ENCODE data around the gene CCNF.

CCNF gene

DNA sequence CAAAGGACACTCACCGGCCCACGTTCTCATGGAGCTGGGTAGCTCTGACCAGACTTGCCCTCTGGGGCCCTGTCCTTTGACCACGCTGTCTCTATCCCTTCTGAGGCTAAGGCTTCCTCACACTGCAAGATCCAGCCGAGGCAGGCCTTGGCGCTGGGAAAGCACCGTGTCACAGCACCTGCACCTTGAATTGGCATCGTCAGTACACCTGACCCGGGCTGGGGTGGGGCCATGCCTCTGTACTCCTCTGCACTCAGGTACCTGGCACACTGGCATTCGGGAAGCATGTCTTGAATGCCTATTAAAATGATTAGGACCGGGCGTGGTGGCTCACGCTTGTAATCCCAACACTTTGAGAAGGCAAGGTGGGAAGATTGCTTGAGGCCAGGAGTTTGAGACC, 51.7 kb downstream of the CCNF start:
- TF ChIP-seq, protein P1, sequence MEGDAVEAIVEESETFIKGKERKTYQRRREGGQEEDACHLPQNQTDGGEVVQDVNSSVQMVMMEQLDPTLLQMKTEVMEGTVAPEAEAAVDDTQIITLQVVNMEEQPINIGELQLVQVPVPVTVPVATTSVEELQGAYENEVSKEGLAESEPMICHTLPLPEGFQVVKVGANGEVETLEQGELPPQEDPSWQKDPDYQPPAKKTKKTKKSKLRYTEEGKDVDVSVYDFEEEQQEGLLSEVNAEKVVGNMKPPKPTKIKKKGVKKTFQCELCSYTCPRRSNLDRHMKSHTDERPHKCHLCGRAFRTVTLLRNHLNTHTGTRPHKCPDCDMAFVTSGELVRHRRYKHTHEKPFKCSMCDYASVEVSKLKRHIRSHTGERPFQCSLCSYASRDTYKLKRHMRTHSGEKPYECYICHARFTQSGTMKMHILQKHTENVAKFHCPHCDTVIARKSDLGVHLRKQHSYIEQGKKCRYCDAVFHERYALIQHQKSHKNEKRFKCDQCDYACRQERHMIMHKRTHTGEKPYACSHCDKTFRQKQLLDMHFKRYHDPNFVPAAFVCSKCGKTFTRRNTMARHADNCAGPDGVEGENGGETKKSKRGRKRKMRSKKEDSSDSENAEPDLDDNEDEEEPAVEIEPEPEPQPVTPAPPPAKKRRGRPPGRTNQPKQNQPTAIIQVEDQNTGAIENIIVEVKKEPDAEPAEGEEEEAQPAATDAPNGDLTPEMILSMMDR (IDR thresholded peaks at IDR 0.05; ENCODE audit: low read depth, low read length, missing control alignments) = no peak
- H3K4me3 ChIP-seq (ENCODE audit: low read depth, low read length) = no peak overlapping the region
- no peak for DNase-seq (ENCODE audit: low read depth)
- in situ Hi-C loops (cut with HindIII; ENCODE audit: low sequenced_read_pairs) = no loop called here

DNA sequence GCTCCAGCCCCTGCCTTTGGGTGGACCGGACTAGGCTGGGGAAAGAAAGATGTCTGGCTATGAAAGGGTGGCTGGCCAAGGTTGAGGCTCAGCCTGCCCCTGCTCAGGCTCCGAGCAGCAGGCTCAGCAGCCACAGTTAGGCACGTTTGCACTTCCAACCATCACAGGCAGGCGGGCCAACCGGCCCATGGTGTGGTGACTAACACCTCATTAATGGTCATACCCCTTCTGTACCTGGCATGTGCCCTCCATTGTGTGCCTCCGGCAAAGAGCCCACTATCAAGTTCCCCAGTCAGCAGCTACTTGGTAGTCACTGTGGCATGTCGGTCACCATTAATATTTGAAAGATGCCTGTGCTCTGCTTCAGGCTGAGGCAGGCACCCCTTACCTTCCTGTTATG, 52.4 kb downstream of the CCNF start:
- TF ChIP-seq, protein P1 (IDR thresholded peaks at IDR 0.05; ENCODE audit: low read depth, low read length, missing control alignments) = no peak
- no peak for DNase-seq (ENCODE audit: low read depth)
- no peak overlapping the region for H3K4me3 ChIP-seq (ENCODE audit: low read depth, low read length)
- in situ Hi-C loops (cut with HindIII; ENCODE audit: low sequenced_read_pairs) = no loop called here

DNA sequence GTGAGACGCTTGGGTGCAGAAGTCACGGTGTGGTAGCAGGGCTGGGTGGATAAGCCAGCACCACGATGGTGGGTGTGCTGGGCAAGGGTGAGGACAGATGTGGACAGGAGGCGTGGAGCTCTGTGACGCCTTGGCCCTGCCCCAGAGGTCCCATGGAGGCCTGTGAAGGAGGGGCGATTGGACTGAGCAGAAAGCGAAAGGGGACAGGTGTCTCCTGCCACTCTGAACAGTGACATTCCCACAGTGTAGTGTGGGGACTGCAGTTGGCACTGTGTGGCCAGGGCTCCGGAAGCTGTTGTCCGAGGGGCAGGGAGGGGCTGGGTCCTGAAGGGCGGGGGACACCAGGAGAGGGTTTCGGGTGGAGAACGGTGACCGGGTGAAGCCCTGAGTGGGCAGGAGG, 53.0 kb downstream of the CCNF start:
- DNase-seq (ENCODE audit: low read depth) = no peak
- no peak overlapping the region for H3K4me3 ChIP-seq (ENCODE audit: low read depth, low read length)
- TF ChIP-seq, protein P1 (IDR thresholded peaks at IDR 0.05; ENCODE audit: low read depth, low read length, missing control alignments) = no peak
- in situ Hi-C loops (cut with HindIII; ENCODE audit: low sequenced_read_pairs) = no loop called here

DNA sequence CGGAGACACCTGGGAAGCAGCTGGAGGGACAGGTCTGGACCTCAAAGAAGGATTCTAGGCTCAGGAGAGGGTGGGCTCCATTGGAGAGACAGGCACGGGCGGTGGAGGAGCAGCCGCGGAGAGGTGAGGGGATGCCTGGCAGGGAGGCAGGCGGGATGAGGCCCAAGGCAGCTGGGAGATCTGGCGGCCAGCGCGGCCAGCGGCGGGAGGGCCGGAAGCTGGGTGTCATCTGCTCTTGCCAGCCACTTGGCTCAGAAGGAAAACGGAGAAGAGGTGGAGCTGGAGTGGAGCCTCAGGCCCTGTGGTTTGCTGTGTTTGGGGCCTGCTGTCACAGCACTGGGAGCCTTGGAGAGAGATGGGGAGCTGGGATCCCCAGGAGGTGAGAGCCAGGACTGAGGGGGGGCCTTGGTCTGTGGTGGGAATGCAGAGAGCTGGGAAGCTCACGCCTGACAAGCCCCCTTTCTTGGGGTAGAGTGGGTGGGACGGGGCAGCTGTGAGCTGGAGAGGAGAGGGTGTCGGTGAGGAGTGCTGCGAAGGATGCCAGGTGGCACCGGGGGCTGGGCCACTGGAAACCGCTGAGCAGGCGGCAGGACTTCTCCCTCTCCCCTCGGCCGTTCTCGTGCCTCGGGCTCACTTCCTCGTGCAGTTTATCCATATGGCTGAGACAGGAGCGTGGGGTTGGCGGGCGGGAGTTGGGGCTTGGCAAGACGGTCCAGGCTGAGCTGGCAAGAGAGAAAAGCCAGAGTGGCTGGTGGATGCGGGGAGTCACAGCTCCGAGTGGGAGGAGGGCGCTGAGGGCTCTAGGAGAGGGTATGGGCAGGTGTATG, 53.7 kb downstream of the CCNF start:
- DNase-seq (ENCODE audit: low read depth) = no peak
- TF ChIP-seq, protein P1 (IDR thresholded peaks at IDR 0.05; ENCODE audit: low read depth, low read length, missing control alignments) = no peak
- in situ Hi-C loops (cut with HindIII; ENCODE audit: low sequenced_read_pairs) = no loop called here
- H3K4me3 ChIP-seq (ENCODE audit: low read depth, low read length) = no peak overlapping the region

DNA sequence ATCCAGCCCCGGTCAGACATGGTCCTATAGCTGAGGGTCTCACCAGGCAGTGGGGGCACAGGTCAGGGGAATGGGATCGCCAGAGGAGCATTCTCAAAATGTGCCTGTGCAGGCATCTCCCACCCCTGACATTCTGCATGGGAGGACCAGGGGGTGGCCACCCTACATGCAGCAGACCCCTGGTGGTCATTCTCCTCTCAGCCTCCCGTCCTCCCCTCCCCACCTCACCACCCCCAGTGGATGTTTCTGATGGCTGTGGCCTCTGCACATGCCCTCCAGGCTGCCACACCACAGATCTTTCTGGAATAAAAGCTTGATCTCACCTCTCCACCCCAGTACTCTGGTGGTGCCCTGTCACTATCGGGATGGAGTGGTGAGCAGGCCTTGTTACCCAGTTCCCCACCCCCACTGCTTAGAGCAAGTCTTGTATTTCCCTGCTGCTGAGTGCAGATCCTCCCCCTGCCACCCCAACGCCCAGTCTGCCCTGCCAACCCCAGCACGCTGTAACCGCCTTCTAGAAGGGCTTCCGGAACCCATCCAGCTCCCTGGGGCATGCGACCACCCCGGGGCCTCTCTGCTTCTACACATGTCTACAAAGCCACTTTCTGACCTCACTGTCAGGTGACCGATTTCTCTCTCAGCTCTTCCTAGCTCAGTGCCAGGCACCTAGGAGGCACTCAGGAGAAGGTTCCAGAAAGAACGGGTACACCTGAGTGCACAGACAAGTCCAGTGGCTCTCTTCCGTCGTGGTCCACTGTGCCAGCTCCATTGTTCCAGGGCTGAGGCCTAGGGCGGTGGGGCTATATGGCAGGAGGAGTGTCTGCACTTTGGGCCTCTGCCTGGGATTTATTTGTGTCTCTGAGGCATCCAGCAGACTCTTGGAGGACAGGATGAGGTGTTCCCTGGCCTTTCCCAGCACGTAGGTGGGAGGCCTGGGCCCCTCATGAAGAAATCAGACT, 55.0 kb downstream of the CCNF start:
- in situ Hi-C loops (cut with HindIII; ENCODE audit: low sequenced_read_pairs) = no loop called here
- TF ChIP-seq, protein P1 (IDR thresholded peaks at IDR 0.05; ENCODE audit: low read depth, low read length, missing control alignments) = no peak
- H3K4me3 ChIP-seq (ENCODE audit: low read depth, low read length) = no peak overlapping the region
- DNase-seq (ENCODE audit: low read depth) = no peak

DNA sequence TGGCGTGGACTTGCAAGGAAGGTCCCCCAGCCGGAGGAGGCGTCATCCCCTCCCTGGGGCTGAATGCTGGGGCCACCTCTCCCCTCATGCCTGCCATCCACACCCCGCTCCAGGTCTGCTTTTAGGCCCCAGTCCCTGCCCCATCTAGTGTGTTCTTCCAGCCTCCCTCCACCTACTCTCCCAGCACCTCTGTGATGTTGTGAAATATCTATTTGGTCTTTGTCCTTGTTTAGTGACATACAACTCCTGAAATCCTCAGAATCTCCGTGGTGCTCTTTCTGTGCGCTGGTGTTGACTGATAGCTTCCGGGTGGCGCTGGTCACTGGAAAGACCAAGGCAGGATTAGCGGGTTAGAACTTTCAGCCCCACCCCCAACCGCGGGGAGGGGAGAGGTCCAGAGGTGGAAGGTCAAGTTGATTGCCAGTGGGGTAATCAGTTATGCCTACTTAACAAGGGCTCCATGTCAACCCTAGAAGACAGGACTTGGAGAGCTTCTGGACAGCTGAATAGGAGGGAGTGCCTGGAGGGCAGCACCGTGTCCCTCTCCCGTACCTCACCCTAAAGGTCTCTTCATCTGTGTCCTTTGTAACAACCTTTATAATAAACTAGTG, 55.8 kb downstream of the CCNF start:
- no peak overlapping the region for H3K4me3 ChIP-seq (ENCODE audit: low read depth, low read length)
- TF ChIP-seq, protein P1 (IDR thresholded peaks at IDR 0.05; ENCODE audit: low read depth, low read length, missing control alignments) = no peak
- no peak for DNase-seq (ENCODE audit: low read depth)
- in situ Hi-C loops (cut with HindIII; ENCODE audit: low sequenced_read_pairs) = no loop called here
